Left lung (tissue), 10 donors: ENCODE results near the gene KRT15. TPM values are rescaled to one million over a fixed set of nuclear protein-coding genes. Genes with fewer than 3 reads are reported as not detected.

Experiments used
- ATAC-seq: fragments of 200-7000 bp; cut with Tn5 transposase; one replicate; pipeline ENCODE4 v1.9.1; 2020; ENCODE audit warnings: moderate library complexity
- DNase-seq, 4 donors: peaks; one replicate each; pipeline ENCODE4 v3.0.0-alpha.2; 2013 to 2020
- H3K27ac ChIP-seq, 2 donors: fragments of 200-600 bp; sonication (generic) in 1 of 2; one replicate each; pipeline versions ENCODE4 v1.5.0 to v1.8.0; 2020 to 2021
- H3K27me3 ChIP-seq, 2 donors: fragments of 200-600 bp; sonication (generic) in 1 of 2; one replicate each; pipeline versions ENCODE4 v1.5.0 to v1.8.0; 2020 to 2021
- H3K36me3 ChIP-seq, 2 donors: fragments of 200-600 bp; sonication (generic) in 1 of 2; one replicate each; pipeline versions ENCODE4 v1.5.0 to v1.8.0; 2020 to 2021
- H3K4me1 ChIP-seq, 2 donors: fragments of 200-600 bp; one replicate each; pipeline ENCODE4 v1.8.0; 2021
- H3K4me3 ChIP-seq, 2 donors: fragments of 200-600 bp; sonication (generic) in 1 of 2; one replicate each; pipeline versions ENCODE4 v1.5.0 to v1.8.0; 2020 to 2021; ENCODE audit warnings: mild to moderate bottlenecking in 1 of 2
- H3K9me3 ChIP-seq, 2 donors: fragments of 200-600 bp; sonication (generic) in 1 of 2; one replicate each; pipeline versions ENCODE4 v1.5.0 to v1.8.0; 2020 to 2021
- intact Hi-C, 2 donors: fragments of 100-400 bp; cut with DNase I; formaldehyde crosslinking; loops; one replicate each; pipeline versions ENCODE4 v1.11.2 to v1.14.2; 2022
- polyA plus RNA-seq, 6 donors: library from polyadenylated mRNA; unstranded; fragments of 120-200 nt; gene quantifications; one replicate each; pipeline ENCODE4 v1.2.1, GENCODE V29; 2013; ENCODE audit not compliant: insufficient read length in 6 of 6
- total RNA-seq, 2 donors: library from RNA; stranded (reverse); fragmentation: NEBNext Ultra II Directional; extraction: Animal tissue kit (Norgen Biotek cat#: 25700); gene quantifications; one replicate each; pipeline ENCODE4 v1.2.1, GENCODE V29; 2021
- TF ChIP-seq, protein P1 (sequence below), 2 donors: fragments of 200-600 bp; sonication (generic) in 1 of 2; IDR thresholded peaks; one replicate each; pipeline versions ENCODE4 v1.5.0 to v1.8.0; 2021; ENCODE audit warnings: antibody characterized with exemption in 2 of 2
- donor health status: DM: no; HTN: yes; CAD: no.
- donor health status: DM: no; HTN: no; CAD: no.

KRT15 gene
- total and polyA plus RNA-seq, 8 donors, result 1.3 to 27.8 (median 2.3) TPM

GRCh38 chr17:41486809-41487530, 31.7 kb downstream of the KRT15 start:
- TF ChIP-seq, protein P1, sequence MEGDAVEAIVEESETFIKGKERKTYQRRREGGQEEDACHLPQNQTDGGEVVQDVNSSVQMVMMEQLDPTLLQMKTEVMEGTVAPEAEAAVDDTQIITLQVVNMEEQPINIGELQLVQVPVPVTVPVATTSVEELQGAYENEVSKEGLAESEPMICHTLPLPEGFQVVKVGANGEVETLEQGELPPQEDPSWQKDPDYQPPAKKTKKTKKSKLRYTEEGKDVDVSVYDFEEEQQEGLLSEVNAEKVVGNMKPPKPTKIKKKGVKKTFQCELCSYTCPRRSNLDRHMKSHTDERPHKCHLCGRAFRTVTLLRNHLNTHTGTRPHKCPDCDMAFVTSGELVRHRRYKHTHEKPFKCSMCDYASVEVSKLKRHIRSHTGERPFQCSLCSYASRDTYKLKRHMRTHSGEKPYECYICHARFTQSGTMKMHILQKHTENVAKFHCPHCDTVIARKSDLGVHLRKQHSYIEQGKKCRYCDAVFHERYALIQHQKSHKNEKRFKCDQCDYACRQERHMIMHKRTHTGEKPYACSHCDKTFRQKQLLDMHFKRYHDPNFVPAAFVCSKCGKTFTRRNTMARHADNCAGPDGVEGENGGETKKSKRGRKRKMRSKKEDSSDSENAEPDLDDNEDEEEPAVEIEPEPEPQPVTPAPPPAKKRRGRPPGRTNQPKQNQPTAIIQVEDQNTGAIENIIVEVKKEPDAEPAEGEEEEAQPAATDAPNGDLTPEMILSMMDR (IDR thresholded peaks at IDR 0.05), result peak; percentile 33 to 72
- Histone ChIP-seq H3K4me1 (peaks cover 0 to 9% of the 10 kb centered on the region in 2 donors), H3K9me3 (no peaks in the 10 kb centered on the region), H3K27ac (no peak overlapping the region), H3K4me3 (no peak overlapping the region), H3K36me3 (no peaks in the 10 kb centered on the region), H3K27me3 (peaks cover 0 to 12% of the 10 kb centered on the region in 2 donors)
- peak; percentile 69 for ATAC-seq
- peak in 2 of 4 donors; percentile 58 to 92 for DNase-seq
- intact Hi-C loops, result no loop called here

DNA sequence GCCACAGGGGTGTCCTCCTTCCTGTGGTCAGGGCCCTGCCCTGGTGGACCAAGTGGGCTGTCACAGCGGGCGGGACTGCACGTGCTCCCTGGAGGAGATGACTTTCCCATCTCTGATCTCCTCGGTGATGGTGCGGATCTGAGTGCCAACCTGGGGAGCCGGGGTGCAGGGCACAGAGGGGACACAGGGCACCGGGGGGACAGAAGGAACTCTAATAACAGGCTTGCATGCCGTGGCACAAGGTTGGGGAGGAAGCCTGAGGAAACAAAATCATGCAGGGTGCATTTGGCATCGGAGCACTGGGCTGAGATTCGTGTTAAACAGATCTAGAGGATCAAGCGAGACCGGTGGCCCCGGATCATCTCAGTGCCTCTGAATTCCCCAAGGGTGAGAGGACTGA, 32.4 kb downstream of the KRT15 start:
- intact Hi-C loops, result no loop called here
- no peak for ATAC-seq

DNA sequence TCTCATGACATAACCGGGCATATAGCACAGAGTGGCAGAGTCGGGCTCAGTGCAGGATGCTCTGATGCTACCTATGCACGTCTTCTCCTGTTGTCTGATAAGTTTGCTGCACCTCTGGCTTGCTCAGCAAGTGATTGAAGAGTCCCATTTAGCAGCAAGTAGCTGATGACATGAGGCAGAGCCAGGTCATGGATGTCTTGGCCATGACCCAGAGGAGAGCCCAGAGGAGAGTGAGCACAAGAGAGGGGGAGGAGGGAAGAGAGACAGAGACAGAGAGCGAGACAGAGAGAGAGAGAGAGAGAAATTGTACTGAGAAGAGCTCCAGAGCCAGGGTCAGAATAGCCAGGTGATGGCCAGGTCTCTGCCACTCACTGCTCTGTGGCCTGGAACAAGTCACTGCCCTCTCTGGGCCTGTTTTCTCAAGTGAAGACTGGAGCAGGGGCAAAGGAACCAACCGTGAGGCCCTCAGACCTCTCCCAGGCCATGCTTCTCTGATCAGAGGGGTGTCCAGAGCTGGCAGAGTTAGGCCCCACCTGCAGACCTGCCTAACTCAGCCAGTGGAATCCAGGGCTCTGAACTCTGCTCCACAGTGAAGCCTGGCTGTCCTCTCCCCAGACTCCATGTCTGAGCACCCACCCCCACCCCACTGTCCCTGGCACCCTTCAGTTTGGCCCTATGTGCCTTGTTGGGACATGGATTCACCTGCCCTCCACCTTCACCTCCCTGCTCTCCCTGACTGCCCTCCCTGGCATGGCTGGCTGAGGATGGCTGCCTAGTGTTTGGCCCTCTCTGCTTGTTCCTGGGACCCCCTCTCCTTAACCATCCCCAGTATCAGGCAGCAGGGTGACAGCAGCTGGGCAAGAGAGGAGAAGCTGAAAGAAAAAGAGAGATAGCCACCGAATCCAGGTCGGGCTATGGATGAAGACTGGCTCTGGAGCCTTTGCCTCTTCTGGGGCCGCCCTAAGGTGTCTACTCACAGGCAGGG, 33.5 kb downstream of the KRT15 start:
- Histone ChIP-seq H3K4me3 (no peak overlapping the region), H3K36me3 (no peaks in the 10 kb centered on the region), H3K9me3 (no peaks in the 10 kb centered on the region), H3K27ac (no peak overlapping the region), H3K4me1 (peaks cover 0 to 6% of the 10 kb centered on the region in 2 donors), H3K27me3 (peaks cover 0 to 12% of the 10 kb centered on the region in 2 donors)
- DNase-seq, result no peak
- no peak for ATAC-seq
- TF ChIP-seq, protein P1 (IDR thresholded peaks at IDR 0.05), result no peak
- intact Hi-C loops, result no loop called here

More for the DNA sequence above, 32.4 kb downstream of the KRT15 start:
- Histone ChIP-seq H3K4me1 (peaks cover 0 to 9% of the 10 kb centered on the region in 2 donors), H3K36me3 (no peaks in the 10 kb centered on the region), H3K9me3 (no peaks in the 10 kb centered on the region), H3K27ac (no peak overlapping the region), H3K27me3 (peaks cover 0 to 12% of the 10 kb centered on the region in 2 donors), H3K4me3 (no peak overlapping the region)
- no peak for DNase-seq
- TF ChIP-seq, protein P1 (IDR thresholded peaks at IDR 0.05), result no peak

DNA sequence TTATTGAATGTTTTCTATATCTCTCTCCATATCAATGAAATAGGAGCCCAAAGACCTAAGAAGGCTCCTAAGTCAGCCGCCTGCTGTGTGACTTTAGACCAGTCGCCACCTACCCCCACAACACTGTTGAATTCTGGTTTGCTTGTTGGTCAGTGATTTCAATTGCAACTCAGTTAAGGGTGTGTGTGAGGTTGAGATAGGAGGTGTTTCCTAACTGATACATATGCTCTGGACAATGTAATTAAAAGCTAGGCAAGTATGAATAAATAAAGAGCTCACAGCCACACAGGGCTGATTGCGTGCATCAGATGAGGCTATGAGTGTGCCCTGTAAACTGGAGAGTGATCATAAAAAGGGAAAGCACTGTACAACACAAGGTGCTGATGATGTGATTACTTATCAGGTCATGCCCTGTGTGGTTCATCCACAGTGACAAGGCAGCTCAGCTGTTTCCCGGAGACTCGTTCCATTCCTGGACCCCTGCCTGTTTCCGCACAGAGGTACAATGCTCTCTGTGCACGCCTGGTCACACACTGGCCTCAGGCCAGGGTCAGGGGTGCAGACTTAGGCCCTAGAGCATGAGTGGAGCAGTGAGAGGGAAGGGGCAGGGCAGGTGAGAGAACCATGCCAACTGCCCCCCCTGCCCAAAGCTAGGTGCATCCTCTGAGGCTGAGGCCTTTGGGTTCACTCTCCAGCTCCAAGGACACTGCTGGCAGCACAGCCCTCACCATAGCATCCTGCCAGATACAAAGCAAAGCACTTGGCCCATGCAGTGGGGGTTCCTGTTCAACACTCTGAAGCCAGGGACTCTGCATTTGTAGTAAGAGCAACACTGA, 34.5 kb downstream of the KRT15 start:
- no peak for ATAC-seq
- intact Hi-C loops, result no loop called here
- DNase-seq, result no peak
- H3K4me3 ChIP-seq, result no peak overlapping the region
- H3K27me3 ChIP-seq, result peaks cover 0 to 12% of the 10 kb centered on the region in 2 donors
- H3K36me3 ChIP-seq, result no peaks in the 10 kb centered on the region
- TF ChIP-seq, protein P1 (IDR thresholded peaks at IDR 0.05), result no peak
- H3K9me3 ChIP-seq, result no peaks in the 10 kb centered on the region
- H3K4me1 ChIP-seq, result no peaks in the 10 kb centered on the region
- no peak overlapping the region for H3K27ac ChIP-seq
